Suprapubic skin (tissue), 3 donors: ENCODE results near the gene ADGRB3.

Experiments used
- CTCF ChIP-seq, 2 donors: fragments of 200-600 bp in 1 of 2; fragments of 450-650 bp in 1 of 2; sonication (generic) in 1 of 2; IDR thresholded peaks; one replicate each; pipeline ENCODE4 v1.5.1; 2016 to 2019; ENCODE audit warnings: antibody characterized with exemption in 2 of 2, mild to moderate bottlenecking in 1 of 2, moderate library complexity in 1 of 2
- POLR2A ChIP-seq, 2 donors: fragments of 450-650 bp; IDR thresholded peaks; one replicate each; pipeline ENCODE4 v1.6.1; 2017; ENCODE audit warnings: antibody characterized with exemption in 2 of 2, mild to moderate bottlenecking in 2 of 2, moderate library complexity in 2 of 2

- TF ChIP-seq CTCF (IDR thresholded peaks at IDR 0.05) (no peak), POLR2A (IDR thresholded peaks at IDR 0.05) (no peak)
Observed at GRCh38 chr6:69019832-69020231, 384.8 kb downstream of the ADGRB3 start.
